Ramos (cell line): ENCODE data around the gene FAM53B.

Experiments used
- in situ Hi-C: fragments of 300-500 bp; cut with MboI; formaldehyde crosslinking; loops from one replicate; pipeline ENCODE4 v1.14.3; 2022; ENCODE audit warnings: low sequenced_read_pairs; ENCODE audit not compliant: unreplicated experiment

Gene FAM53B

DNA sequence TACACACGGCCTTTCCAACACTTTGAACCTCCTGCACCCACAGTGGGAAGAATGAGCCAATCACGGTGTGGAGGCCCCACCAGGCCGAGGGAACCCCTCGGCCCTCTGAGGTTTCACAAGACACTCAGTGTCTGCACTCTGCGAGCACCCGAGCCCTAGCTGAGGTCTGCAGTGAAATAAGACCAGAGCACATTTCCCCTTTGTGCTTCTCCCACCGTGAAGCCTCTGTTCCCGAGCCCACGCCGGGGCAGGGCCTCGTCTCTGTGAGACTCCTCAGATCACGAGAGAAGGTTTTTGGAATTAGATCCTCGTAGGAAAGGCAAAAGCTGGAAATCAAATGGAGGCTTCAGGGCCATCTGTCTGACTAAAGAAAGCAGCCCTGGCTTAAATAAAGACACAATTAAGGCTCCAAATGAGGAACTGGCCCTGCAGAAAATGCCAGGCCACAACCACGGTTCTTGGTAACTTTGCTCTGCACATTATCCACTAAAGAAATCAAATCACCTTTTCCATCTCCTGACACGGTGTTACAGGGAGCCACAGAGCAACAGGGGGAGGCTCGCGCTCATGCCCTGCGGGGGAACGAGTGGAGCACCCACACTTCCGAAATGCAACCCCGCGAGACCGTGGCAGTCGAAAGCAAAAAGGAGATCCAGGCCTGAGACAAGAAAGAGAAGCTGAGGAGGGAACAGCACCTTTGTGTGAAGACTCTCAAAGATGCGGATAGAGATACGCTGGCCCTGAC, 43.7 kb downstream of the FAM53B start:
- in situ Hi-C loops, result no loop called here

DNA sequence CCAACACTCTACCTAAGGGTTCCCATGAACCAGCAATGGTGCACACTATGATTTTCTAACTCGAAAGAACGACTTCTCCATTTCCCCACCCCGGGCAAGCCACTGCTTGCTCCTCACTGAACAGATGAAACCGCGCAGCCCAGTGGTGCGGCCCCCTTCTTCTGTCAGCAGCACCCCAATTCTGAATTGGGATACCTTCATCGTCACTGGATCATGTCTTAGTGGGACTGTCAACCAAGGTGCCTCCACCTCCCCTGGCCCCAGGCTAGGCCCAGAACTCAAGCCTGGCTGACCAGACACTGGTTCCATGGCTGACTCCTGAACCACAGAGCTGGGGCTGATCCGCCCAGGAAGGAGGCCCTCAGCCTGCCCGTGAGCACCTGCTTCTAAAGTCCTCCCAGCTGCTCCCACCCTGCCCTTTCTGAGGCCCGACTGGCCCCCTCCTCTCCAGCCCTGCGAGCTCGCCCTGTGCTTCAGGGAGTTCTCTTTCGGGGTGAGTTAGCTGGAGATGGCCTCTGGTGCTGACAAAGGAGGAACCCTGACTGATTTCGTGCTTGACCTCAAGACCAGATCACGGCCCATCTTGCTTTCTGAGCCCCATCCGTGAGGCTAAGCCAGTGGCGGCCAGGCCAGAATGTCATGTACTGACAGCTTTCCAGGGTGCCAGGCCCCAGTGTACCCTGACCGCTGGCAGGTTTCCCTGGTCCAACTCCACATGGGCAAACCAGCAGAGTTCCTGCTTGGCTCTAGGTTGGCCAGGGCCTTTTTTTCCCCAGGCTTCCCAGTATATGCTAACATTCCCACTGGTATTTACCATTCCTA, 44.5 kb downstream of the FAM53B start:
- in situ Hi-C loops, result no loop called here

DNA sequence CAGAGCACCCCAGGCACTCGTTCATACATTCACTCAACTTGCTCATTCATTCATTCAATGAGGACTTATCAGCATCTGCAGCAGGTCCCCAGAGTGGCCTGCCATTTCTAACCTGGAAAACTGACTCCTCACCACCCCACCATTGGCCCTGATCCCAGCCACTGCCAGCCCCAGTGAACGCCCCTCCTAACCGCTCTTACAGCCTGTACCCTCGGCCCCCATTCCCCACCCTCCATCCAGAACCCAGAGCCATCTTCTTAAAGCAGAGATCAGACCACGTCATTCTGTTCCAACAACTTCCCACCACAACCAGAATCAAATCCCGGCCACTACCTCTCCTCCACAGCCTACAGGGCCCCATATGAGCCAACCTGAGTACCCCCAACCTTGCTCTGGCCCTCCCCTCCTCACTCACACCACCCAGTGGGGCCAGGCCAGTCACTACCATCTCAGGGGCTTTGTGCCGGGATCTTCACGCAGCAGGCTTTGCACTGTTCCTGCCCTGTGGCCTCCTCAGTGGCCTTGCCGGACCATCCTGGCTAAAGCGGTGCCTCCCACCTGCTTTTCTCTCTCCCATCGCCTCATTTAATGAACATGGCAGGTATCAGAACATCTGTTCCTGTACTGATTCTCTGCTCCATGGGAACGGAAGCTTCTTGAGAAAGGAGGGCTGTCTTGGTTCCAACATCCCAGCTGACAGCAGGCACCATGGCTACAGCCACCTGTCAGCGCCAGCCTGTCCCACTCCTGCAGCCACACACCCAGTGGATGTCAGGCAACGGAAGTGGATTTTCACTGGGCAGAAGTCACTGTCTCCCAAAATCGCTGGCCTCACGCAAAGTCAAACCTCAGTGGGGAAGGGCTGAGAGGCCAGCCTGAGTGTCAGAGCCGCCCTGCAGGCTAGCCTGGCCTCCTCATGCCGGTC, 45.4 kb downstream of the FAM53B start:
- in situ Hi-C loops, result no loop called here

DNA sequence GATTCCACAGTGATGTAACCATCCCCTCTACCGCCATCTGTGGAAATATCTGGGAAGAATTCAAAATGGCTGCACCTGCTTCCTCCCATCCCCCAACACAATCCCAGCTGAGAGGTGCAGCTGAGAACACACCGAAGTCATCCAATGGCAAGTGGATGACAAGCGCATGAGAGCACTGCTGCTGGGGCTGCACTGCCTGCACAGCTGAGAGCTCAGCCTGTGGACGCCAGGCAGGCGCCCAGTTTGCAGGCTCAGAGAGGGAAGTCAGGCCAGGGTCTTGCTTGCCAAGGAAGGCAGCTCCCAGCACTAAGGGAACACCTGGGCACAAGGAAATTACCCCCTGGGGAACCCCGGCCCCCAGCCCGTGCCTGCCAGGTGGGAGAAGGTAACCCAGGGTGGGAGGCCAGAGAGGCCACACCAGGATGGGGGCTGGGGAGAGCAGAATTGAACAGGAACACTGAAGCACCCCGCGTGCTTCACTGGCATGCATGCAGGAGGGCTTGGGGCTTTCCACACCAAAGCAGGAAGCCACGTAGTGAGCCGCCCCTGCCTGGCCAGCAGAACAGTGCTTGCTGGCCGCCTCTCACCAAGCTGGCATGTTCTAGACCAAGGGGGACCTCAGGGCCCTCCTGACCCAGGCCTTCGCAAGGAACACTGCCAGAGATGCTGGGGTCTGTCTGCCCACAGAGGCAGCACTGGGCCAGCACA, 46.2 kb downstream of the FAM53B start:
- in situ Hi-C loops, result no loop called here

DNA sequence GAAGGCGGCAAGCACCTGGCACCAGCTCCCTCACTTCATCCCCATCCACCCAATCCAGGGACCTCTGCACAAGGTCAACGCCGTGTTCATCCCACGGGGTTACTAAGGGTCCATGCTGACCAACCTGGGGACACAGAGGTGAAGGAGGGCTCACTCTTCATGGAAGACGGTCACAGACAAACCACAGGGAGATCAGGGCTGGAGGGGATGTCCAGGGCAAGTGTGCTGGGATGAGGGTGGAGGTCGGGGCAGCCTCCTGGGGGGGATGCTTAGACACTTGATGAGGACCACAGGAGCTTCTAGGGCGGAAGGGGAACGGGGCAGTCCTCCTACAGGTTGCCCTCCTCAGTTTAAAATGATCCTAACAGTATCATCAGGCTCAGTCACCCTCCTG, 46.7 kb downstream of the FAM53B start:
- in situ Hi-C loops, result no loop called here

DNA sequence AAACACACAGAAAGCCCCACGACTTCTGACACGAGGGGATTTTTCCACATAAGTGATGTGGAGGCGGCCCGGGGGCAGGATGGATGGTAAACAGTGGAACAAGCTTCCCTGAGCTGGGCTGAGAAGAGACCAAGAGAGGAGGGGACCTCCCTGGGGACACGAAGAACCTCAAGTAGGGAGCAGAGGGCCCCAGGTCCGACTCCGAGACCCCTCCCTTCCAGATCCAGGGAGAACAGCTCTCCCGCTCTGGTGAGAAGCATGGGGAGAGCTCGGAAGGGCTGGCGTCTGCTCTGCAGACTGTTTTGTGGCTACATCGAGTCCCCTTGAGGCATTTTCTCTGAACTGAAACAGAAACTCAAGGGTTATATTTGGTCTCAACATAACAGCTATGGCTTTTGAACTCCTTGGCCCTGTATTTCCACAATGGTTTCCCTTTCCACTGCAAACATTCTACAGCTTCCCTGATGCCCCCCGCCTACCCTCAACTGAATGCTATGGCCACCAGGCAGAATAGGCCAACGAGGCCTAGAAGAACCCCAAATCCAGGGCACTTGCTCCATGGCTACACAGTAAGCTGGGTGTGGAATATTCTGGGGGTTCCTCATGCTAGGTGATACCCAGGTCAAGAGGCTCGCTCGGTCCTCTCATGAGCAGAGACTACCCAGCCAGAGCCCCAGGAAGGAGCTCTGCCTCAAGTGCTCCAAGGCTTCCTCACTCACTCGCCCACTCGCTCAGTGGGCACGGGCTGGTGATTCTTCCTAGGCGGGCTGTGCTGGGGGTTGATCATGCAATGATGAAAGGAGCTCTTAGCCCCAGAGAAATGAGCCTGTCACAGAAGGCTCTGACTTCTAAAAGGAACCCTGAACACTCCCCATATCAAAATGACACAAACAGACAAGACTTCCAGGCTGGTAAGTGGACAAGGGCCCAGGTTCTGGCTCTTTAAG, 47.5 kb downstream of the FAM53B start:
- in situ Hi-C loops, result no loop called here

DNA sequence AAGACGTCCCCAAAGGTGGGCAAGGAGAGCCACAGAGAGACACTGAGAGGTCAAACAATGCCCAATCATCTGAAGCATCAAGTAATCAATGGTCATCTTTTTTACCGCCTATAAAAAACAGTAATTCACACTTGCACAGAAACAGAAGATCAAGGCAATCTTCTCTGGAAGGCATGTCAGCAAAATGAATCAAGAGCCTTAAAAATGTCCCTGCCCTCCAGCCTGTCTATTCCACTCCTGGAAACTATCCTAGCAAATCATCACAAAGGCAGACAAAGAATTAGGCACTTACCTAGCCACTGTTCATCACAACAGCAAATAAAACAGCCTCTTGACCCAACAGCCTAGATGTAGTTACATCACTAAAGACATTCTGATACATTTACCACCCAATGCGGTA, 48.9 kb downstream of the FAM53B start:
- in situ Hi-C loops, result no loop called here

DNA sequence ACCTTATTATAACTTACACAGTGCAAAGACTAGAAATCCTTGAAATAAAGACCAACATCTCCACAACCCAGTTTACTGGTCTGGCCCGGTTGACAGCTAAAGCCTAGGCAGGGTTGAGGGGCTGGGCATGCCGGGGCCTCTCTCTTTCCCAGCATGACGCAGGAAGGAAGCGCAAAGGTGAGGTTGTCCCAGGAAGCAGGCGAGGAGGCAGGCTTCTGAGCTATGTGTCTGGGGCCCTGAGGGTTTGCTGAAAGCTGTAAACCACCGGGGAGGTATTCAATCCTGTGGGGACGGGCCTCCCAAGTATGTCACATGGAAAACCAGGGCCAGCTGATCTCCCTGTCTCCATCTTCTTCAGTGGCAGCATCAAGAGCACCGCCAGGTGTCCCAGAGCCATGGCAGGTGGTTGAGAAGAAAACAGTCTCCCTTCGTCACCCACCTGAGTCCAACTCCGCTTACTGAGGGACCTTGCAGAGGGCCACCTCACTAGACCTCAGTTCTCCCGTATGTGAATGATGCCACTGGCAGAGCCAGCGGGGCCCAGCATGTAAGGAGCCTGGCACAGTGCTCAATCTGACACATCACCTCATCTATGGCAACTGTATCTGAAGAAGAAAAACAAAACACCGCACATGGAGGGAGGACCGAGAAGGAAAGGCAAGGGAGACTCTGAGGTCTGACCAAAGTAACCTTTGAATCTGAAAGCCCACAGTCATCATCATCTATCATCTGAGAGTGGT, 49.5 kb downstream of the FAM53B start:
- in situ Hi-C loops, result no loop called here

DNA sequence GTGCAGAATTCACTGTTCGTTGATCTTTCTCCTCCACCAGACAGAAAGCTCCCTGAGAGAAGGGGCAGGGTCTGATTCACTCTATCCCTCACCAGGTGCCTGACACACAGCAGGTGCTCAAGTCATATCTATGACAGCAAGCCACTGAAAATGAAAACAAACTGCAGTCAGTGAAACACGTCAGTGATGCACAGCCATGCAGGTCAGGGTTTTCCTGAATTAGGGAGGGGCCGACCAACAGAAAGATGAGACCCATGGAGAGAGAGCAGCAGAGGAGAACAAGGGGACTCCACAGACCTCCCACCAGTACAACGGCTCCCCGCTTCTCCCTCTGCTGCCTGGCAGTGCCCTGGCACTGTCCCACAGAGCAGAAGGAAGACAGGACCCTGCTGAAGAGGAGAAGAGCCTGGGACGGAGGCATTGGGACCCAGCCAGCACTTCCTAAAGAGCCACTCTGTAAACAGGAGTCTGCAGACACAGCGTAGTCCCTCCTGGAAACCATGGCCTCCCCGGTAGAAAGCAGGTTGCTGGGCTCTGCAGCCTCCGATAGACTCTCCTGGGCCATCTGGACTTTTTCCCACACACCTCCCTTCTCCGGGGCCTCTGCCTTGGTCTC, 50.3 kb downstream of the FAM53B start:
- in situ Hi-C loops, result no loop called here

DNA sequence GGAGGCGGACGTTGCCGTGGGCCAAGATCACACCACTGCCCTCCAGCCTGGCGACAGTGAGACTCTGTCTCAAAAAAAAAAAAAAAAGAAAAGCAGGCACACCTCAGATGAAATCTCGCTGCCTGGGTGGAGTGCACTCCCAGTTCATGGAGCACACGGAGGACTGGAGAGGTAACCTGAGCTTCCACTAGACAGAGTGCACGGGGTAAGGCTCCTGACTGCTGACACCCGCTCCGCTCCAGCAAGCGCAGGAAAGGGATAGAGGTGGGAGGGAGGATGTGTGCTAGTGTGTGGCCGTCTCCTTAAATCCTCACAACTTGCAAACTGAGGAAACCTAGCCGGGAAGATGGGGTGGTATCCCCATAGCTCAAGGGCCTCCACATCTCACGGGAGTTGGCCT, 50.8 kb downstream of the FAM53B start:
- in situ Hi-C loops, result no loop called here

DNA sequence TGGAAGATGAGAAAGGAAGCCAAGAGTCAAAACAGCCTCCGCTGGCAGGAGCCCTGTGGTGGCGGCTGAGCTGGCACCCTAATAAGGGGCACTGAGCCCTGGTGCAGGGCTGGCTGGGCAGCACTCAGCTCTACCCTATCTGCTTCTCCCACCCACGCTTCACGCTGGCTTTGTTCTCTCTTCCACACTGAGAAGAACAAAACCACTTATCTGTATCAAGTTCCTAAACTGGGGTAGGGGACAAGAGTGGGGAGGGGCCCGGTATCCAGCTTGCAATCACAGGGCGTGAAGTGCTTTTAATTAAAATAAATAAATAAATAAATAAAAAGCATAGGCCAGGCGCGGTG, 52.1 kb downstream of the FAM53B start:
- in situ Hi-C loops, result no loop called here

DNA sequence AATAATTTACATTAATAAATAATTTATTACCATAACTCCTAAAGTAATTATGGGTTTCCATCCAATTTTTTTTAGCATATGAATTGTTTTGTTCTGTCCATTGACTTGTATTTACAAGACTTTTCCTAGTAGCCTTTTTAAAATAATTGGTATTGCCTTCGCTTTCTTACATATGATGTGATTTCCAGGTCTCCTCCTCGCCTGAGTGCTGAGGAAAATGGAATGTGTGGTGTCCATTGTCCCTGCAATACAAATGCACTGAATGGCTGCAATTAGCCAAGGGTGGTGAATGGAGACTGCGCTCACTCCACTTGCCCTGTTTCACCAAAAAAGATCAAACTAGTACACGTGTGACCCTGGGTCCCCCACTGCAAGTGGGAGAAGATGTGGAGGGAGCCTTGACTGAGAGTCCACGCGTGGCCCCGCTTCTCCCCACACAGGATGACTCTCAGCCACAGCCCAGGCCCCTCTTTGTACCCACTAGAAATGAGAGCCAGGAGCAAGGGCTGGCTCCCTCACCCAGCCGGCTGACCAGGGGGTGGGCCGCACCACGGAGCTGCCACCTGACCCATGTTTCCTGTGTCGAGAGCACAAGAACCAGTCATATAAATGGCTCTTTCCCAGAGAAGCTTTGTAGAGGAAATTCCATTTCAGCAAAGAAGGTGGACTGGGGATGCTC, 52.6 kb downstream of the FAM53B start:
- in situ Hi-C loops, result no loop called here

DNA sequence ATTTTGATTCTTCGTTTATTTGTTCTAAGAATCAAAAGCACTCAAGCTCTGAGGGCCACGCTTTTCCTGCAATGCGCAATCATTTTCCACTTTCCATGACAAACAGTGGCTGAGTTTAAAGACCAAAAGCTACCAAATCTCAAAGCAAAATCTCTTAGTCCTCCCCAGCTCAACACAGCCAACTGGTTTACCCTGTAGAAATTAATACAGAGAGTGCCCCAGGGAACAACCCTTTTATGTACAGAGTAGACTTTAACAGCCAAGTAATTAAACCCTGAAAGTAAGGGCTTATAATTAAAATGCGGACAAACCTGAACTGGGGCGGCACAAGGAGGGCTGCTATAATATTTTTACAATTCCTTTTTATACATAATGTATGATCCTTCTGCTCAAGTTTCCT, 53.2 kb downstream of the FAM53B start:
- in situ Hi-C loops, result no loop called here

DNA sequence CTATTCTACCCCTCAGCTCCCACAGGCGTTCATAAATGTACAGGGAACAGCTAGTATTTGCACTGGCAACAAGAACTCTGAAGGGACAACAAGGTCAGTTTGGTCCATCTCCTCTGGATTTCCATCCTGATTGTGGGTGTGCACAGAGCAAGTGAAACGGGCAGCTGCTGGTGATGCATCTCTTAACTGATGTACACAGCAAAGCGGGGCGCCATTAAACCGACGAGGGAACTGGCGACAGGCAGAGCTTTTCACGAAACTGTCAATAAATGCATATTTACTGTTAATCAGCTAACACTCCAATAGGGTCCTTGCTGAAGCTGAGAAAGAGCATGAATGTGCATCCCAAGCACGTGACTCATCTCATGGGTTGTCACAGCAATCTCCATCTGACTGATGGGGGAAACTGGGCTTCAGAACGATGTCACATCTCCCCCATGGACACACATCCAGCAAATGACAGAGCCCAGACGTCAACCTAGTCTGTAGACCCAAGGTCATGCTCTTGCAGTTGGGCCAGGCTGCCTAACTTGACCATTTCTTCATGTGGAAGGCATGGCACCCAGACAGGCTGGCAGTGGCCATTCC, 54.2 kb downstream of the FAM53B start:
- in situ Hi-C loops, result no loop called here

DNA sequence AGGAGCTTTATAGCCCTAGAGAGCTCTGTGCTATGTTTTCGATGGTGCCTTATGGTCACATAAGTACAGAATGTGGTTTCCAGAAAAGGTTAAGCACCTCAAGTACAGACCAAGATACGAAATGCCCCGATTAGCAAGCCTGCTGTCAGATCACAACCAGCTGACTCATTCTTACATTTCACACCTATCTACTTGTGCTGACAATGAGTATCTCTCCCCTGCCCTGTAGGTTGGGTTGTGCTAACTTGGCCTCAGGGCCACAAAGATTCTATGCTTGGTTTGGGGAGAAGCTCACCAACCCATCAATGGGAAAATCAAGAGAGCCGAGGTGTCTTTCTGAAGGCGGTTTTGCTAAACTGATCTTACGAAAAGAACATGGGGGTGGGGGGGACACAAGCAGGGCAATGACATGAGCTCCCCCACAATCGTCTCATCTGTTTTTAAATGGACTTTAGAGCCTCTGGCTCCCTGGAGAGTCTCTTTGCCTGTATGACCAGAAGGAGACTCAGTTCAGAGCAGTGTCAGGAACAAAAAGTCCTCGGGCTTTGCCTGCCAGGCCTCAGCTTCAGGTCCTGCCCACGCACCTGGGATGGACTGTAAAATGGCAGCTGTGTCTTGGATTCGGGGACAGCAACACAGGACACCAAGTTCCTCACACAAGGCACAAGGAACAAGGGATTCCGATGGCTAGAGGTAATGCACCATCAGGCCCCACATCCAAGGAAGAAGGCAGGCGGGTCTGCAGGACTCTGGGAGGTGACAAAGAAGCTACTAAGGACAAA, 55.1 kb downstream of the FAM53B start:
- in situ Hi-C loops, result no loop called here

DNA sequence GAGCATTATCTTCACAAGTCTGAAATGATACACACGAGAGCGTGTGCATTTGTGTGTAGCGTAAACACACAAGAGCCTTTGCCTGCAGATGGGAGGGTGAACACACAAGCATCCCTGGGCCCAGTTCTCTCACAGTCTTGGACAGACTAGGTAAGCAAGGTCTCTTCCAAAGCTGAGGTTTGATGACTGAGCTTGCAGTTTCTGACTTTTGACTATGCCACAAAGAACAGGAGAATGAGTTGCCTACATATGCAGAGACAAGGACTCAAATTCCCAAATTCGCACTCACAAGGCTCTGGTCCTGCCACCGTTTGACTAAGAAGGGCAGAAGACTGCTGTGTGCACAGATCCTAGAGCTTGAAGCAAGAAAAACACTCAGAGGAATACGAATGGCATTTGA, 55.8 kb downstream of the FAM53B start:
- in situ Hi-C loops, result no loop called here
